ENCODE data around the gene GAS2. TPM values are rescaled to one million over a fixed set of nuclear protein-coding genes. Genes with fewer than 3 reads are reported as not detected.
A peak's percentile ranks its signal among the peaks of the same experiment; 100 is the strongest.

The GAS2 gene
- total RNA-seq, 2 experiments from 2014 or later: 1.8 to 4.1 TPM

DNA sequence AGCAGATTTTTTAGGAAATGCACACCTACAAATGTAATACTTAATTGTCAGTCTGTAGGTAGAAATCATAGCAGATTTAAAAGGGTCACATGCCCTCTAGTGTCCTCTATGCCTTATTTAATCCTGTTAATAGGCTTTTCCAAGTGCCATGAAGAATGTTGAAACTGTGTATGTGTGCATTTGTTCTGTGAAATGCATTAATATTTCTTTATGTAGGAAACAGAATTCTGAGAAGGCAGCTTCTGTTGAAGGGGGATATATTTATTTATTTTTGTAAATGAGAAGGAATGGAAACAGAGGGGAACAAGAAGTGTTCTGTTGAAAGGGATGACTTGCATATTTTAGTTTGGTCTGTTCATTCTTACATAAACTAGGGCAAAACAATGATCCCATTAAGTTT is 112.2 kb downstream of the GAS2 start:
- Histone ChIP-seq H3K4me2 (ENCODE audit: low read length) (no peak overlapping the region), H4K20me1 (ENCODE audit: insufficient read depth, low read length) (no peaks in the 10 kb centered on the region), H2AFZ (ENCODE audit: low read length) (no peak overlapping the region), H3K4me3 (ENCODE audit: low read depth, low read length, poor library complexity, severe bottlenecking) (no peak overlapping the region), H3K4me1 (ENCODE audit: insufficient read depth, low read length, poor library complexity, severe bottlenecking) (peaks cover 6% of the 10 kb centered on the region), H3K9me2 (ENCODE audit: insufficient read depth, low read length) (no peaks in the 10 kb centered on the region), H3K36me3 (ENCODE audit: insufficient read depth, low read length) (no peaks in the 10 kb centered on the region), H3K27ac (ENCODE audit: low read depth, low read length, poor library complexity, severe bottlenecking) (no peak overlapping the region), H3K79me2 (ENCODE audit: insufficient read depth, low read depth, low read length) (no peaks in the 10 kb centered on the region), H3K9me3 (ENCODE audit: low read length) (no peaks in the 10 kb centered on the region)
- DNase-seq (ENCODE audit: low spot score): no peak
- ChIA-PET CTCF (ENCODE audit: unreplicated experiment) (no interaction called here), POLR2A (no interaction called here)
- no TSS peak for BruUV-seq (replicated peaks)
- TF ChIP-seq EZH2phosphoT487 (IDR thresholded peaks at IDR 0.05; ENCODE audit: borderline replicate concordance, low read depth, low read length): no peak
- TF ChIP-seq, protein P1, sequence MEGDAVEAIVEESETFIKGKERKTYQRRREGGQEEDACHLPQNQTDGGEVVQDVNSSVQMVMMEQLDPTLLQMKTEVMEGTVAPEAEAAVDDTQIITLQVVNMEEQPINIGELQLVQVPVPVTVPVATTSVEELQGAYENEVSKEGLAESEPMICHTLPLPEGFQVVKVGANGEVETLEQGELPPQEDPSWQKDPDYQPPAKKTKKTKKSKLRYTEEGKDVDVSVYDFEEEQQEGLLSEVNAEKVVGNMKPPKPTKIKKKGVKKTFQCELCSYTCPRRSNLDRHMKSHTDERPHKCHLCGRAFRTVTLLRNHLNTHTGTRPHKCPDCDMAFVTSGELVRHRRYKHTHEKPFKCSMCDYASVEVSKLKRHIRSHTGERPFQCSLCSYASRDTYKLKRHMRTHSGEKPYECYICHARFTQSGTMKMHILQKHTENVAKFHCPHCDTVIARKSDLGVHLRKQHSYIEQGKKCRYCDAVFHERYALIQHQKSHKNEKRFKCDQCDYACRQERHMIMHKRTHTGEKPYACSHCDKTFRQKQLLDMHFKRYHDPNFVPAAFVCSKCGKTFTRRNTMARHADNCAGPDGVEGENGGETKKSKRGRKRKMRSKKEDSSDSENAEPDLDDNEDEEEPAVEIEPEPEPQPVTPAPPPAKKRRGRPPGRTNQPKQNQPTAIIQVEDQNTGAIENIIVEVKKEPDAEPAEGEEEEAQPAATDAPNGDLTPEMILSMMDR (conservative IDR thresholded peaks at IDR 0.05; ENCODE audit: low read length): peak; percentile 32
- intact Hi-C loops (cut with micrococcal nuclease; ENCODE audit: unreplicated experiment): no loop called here

DNA sequence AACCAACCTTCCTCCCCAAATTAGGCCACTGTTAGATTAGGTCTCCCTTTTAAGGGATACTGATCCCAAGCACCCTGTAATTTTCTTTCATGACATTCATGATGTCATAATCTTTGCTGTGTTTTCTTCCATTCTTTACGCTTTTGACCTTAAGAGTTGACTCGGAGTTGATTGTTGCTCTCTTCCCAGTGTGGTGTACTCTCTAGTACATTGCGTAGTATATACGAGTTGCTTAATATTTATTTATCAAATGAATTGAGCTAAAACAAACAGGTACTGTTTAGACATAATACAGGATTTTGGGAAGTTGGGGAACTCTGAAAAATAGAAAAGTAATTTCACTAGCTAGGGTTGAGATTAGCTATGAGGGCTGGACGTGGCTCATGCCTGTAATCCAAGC is 113.4 kb downstream of the GAS2 start:
- no peaks in the 10 kb centered on the region for H3K9me2 ChIP-seq (ENCODE audit: insufficient read depth, low read length)
- no peak for TF ChIP-seq EZH2phosphoT487 (IDR thresholded peaks at IDR 0.05; ENCODE audit: borderline replicate concordance, low read depth, low read length)
- no peaks in the 10 kb centered on the region for H3K79me2 ChIP-seq (ENCODE audit: insufficient read depth, low read depth, low read length)
- H2AFZ ChIP-seq (ENCODE audit: low read length): no peak overlapping the region
- no TSS peak for BruUV-seq (replicated peaks)
- no peaks in the 10 kb centered on the region for H3K9me3 ChIP-seq (ENCODE audit: low read length)
- no peaks in the 10 kb centered on the region for H4K20me1 ChIP-seq (ENCODE audit: insufficient read depth, low read length)
- H3K4me3 ChIP-seq (ENCODE audit: low read depth, low read length, poor library complexity, severe bottlenecking): no peak overlapping the region
- ChIA-PET CTCF (ENCODE audit: unreplicated experiment) (no interaction called here), POLR2A (interaction anchor here (0.6 kb wide), 1 partner anchor 81 kb away, joined by 3 read pairs; the partner anchor contains the start of gene CCDC179)
- H3K36me3 ChIP-seq (ENCODE audit: insufficient read depth, low read length): no peaks in the 10 kb centered on the region
- DNase-seq (ENCODE audit: low spot score): no peak
- intact Hi-C loops (cut with micrococcal nuclease; ENCODE audit: unreplicated experiment): no loop called here
- H3K4me1 ChIP-seq (ENCODE audit: insufficient read depth, low read length, poor library complexity, severe bottlenecking): peaks cover 6% of the 10 kb centered on the region
- H3K4me2 ChIP-seq (ENCODE audit: low read length): no peak overlapping the region
- H3K27ac ChIP-seq (ENCODE audit: low read depth, low read length, poor library complexity, severe bottlenecking): no peak overlapping the region

DNA sequence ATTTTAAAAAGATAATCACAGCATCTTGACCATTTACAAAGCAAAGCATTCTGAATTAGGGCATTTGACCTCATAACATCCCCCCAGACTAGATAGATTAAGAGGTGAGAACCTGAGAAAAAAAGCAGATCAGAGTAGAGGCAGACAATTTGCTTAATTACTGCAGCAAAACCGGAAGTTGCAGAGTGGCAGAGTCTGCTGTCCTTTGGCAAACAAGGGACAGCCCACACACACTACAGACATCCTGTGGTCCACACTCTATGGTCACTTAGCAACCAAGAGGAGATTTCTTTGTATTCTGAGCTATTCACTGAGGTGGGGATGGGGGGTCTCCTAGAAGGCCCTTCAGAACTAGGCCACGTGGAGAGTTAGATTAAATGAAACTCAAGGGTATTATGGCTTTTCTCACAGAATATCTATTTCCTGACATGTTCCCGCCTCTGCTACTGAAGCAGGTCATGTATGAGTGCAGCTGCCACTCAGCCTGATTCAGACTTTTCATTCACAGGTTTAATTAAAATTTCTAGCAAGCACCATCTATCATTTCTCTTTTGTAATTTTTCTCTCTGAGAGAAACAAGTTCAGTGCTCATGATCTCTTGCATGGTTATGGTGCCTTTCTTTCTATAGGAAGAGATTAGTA is 114.7 kb downstream of the GAS2 start:
- no peak overlapping the region for H3K27ac ChIP-seq (ENCODE audit: low read depth, low read length, poor library complexity, severe bottlenecking)
- peak overlapping the region; percentile 77 for H2AFZ ChIP-seq (ENCODE audit: low read length)
- no peaks in the 10 kb centered on the region for H3K79me2 ChIP-seq (ENCODE audit: insufficient read depth, low read depth, low read length)
- H3K4me3 ChIP-seq (ENCODE audit: low read depth, low read length, poor library complexity, severe bottlenecking): no peak overlapping the region
- no peaks in the 10 kb centered on the region for H3K36me3 ChIP-seq (ENCODE audit: insufficient read depth, low read length)
- intact Hi-C loops (cut with micrococcal nuclease; ENCODE audit: unreplicated experiment): no loop called here
- BruUV-seq (replicated peaks): no TSS peak
- ChIA-PET CTCF (ENCODE audit: unreplicated experiment) (interaction anchor here (1.4 kb wide), 1 partner anchor 28 kb away, joined by 3 read pairs; no protein-coding TSS in a partner anchor), POLR2A (interaction anchor here (0.7 to 1.5 kb wide), 4 partner anchors 10 to 17 kb away, joined by 3 to 5 read pairs (median 4); no protein-coding TSS in a partner anchor)
- no peaks in the 10 kb centered on the region for H4K20me1 ChIP-seq (ENCODE audit: insufficient read depth, low read length)
- no peaks in the 10 kb centered on the region for H3K9me3 ChIP-seq (ENCODE audit: low read length)
- TF ChIP-seq EZH2phosphoT487 (IDR thresholded peaks at IDR 0.05; ENCODE audit: borderline replicate concordance, low read depth, low read length): no peak
- TF ChIP-seq, protein P1 (conservative IDR thresholded peaks at IDR 0.05; ENCODE audit: low read length): no peak
- no peaks in the 10 kb centered on the region for H3K9me2 ChIP-seq (ENCODE audit: insufficient read depth, low read length)
- H3K4me2 ChIP-seq (ENCODE audit: low read length): no peak overlapping the region
- H3K4me1 ChIP-seq (ENCODE audit: insufficient read depth, low read length, poor library complexity, severe bottlenecking): peaks cover 6% of the 10 kb centered on the region
- DNase-seq (ENCODE audit: low spot score): peak; percentile 32

Measured in OCI-LY7 (cell line).